SH-SY5Y (cell line): ENCODE measurements around the gene ALAD.

Source experiments
- GATA2 ChIP-seq: IDR thresholded peaks from 2 replicates; pipeline ENCODE4 v1.6.1; 2011; ENCODE audit warnings: mild to moderate bottlenecking, low read depth, low read length
- GATA3 ChIP-seq: IDR thresholded peaks from 2 replicates; pipeline ENCODE4 v1.6.1; 2011; ENCODE audit warnings: low read depth, mild to moderate bottlenecking, low read length, moderate library complexity

- no peak for TF ChIP-seq GATA3
- no peak for TF ChIP-seq GATA2
Observed at GRCh38 chr9:113352411-113352810, 48.7 kb downstream of the ALAD start.
